ENCODE data around the gene SPATA31E1. TPM values are rescaled to one million over a fixed set of nuclear protein-coding genes. Genes with fewer than 3 reads are reported as not detected.

The SPATA31E1 gene
- total RNA-seq, 6 experiments from 2014 or later, result not detected

DNA sequence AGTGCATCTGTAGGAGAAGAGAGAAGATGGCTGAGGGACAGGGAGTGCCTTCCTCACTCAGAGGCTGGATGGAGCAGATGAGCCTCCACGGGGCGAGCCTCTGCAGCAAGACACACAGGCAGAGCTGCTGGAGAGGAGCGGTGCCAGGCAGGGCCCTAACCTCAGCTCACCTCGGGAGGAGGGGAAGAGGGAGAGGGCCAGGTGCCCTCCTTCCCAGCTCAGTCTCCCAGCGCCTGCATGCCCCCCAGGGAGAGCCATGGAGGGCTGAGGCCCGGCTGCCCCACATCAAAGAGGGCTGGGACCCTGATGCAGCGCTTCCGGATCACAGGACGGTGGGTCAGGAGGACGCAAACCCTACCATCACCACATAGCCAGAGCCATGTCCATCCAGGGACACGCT, 13.6 kb upstream of the SPATA31E1 start:
- TF ChIP-seq POLR2A (IDR thresholded peaks at IDR 0.05), result no peak
- TF ChIP-seq, protein P1, sequence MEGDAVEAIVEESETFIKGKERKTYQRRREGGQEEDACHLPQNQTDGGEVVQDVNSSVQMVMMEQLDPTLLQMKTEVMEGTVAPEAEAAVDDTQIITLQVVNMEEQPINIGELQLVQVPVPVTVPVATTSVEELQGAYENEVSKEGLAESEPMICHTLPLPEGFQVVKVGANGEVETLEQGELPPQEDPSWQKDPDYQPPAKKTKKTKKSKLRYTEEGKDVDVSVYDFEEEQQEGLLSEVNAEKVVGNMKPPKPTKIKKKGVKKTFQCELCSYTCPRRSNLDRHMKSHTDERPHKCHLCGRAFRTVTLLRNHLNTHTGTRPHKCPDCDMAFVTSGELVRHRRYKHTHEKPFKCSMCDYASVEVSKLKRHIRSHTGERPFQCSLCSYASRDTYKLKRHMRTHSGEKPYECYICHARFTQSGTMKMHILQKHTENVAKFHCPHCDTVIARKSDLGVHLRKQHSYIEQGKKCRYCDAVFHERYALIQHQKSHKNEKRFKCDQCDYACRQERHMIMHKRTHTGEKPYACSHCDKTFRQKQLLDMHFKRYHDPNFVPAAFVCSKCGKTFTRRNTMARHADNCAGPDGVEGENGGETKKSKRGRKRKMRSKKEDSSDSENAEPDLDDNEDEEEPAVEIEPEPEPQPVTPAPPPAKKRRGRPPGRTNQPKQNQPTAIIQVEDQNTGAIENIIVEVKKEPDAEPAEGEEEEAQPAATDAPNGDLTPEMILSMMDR (IDR thresholded peaks at IDR 0.05), result no peak
- DNase-seq, result no peak
- Histone ChIP-seq H3K9me3 (no peaks in the 10 kb centered on the region), H3K4me3 (no peak overlapping the region), H3K27ac (no peak overlapping the region), H3K36me3 (no peaks in the 10 kb centered on the region), H3K27me3 (no peaks in the 10 kb centered on the region), H3K4me1 (no peaks in the 10 kb centered on the region)
- no peak for ATAC-seq
- WGBS (ENCODE audit: insufficient coverage, low coverage, low lambda C conversion rate, missing lambda C conversion rate), result 83% methylated on average over 1 of the region's 11 CpGs
- intact Hi-C loops (cut with DNase I), result no loop called here

DNA sequence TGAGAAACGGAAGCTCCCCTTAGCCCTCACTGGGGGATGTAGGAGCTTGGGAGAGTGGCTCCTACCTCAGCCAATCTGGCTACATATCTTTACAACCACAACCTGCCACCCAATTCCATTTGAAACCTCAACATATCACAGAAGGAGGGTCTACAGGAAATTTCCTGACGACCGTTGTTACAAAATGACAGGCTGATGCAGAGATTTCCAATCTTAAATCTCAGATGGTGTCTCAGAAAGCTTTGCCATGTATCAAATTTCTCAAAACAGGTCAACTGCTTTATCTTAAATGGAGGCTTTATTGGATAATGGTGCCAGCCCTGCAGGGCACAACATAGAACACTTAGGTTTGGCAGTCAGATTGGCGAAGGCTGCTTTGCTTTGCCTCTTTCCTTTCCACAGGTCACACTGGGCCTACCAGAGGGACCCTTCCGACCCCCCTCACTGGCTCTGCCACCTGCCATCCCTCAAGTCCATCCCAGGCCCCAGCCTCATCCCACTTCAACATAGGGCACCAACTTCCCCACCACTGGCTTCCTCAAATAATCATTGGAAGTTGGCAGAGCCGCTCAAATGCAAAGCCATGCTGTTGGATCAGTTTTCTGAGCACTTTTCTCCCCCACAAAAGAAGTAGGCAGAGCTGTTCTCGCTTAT, 11.1 kb upstream of the SPATA31E1 start:
- Histone ChIP-seq H3K27me3 (no peaks in the 10 kb centered on the region), H3K4me1 (no peaks in the 10 kb centered on the region), H3K27ac (no peak overlapping the region), H3K36me3 (no peaks in the 10 kb centered on the region), H3K9me3 (no peaks in the 10 kb centered on the region), H3K4me3 (no peak overlapping the region)
- ATAC-seq (no peak), DNase-seq (no peak)
- no peak for TF ChIP-seq POLR2A (IDR thresholded peaks at IDR 0.05)
- intact Hi-C loops (cut with DNase I), result no loop called here
- 91% methylated on average over 5 of the region's 7 CpGs for WGBS (ENCODE audit: insufficient coverage, low coverage, low lambda C conversion rate, missing lambda C conversion rate)

DNA sequence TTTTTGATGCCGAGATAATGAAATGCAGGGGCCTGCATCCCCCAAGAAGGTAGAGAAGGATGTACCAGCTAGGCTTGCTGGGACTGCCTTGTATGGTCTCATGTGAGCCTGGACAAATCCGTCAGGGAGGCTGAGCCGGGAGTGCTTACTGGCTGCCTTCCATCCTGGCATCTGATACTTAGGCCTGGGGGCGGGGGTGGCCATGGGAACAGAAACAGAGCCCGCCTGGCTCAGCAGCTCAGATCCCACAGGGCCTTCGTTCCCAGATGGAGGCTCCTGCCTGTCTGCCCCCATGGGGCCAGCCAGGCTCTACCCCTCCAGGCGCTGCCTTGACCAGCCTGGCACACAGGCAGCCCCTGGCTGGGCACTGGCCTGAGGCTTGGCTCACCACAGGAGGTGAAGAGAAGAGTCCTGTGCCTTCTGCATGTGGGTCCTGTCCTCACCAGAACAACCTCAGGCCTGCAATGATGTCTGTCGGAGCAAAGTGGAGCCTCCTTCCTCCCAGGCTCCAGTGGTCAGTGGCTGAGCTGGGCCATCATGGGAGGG, 10.5 kb upstream of the SPATA31E1 start:
- no peak overlapping the region for H3K4me3 ChIP-seq
- H3K9me3 ChIP-seq, result no peaks in the 10 kb centered on the region
- no peaks in the 10 kb centered on the region for H3K36me3 ChIP-seq
- TF ChIP-seq, protein P1 (IDR thresholded peaks at IDR 0.05), result no peak
- TF ChIP-seq POLR2A (IDR thresholded peaks at IDR 0.05), result no peak
- H3K27me3 ChIP-seq, result no peaks in the 10 kb centered on the region
- H3K27ac ChIP-seq, result no peak overlapping the region
- intact Hi-C loops (cut with DNase I), result no loop called here
- DNase-seq, result no peak
- no peak for ATAC-seq
- WGBS (ENCODE audit: insufficient coverage, low coverage, low lambda C conversion rate, missing lambda C conversion rate), result 60% methylated on average over 1 of the region's 8 CpGs
- no peaks in the 10 kb centered on the region for H3K4me1 ChIP-seq

DNA sequence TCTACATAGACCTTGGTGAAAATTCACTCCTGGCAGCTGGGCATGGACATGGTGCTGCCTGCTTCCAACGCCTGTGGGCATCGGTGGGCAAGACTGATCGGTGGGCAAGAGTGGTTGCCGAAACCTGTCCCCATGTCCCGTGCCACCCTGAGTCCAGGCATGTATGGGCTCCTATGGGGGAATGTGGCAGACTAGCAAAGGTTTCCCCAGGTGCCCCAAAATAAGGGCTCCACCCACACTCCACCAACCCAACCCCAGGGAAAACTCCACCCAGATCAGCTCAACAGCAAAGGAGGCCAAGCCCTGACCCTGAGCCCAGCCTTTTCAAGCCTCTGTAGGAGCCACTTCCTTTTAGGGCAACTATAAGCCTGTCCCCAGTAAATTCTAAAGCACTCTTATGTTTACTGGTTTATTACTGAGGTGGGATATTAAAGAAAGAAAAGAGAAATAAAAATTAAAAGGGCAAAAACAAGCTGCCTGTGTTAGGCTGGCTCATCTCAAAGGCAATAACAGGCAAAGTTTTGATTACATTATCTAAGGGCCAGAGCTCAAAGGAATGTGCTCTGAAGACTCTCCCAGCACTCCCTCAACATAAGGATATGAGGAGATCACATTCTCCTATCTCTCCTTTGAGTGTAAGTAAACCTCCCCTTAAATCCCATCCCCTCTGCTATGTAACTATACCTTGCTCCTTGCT, 8.9 kb upstream of the SPATA31E1 start:
- Histone ChIP-seq H3K4me1 (no peaks in the 10 kb centered on the region), H3K36me3 (no peaks in the 10 kb centered on the region), H3K9me3 (no peaks in the 10 kb centered on the region), H3K27ac (no peak overlapping the region), H3K27me3 (no peaks in the 10 kb centered on the region), H3K4me3 (no peak overlapping the region)
- ATAC-seq (no peak), DNase-seq (no peak)
- intact Hi-C loops (cut with DNase I), result no loop called here
- no peak for TF ChIP-seq POLR2A (IDR thresholded peaks at IDR 0.05)
- TF ChIP-seq, protein P1 (IDR thresholded peaks at IDR 0.05), result no peak
- WGBS (ENCODE audit: insufficient coverage, low coverage, low lambda C conversion rate, missing lambda C conversion rate), result 94% methylated on average over 3 of the region's 5 CpGs

DNA sequence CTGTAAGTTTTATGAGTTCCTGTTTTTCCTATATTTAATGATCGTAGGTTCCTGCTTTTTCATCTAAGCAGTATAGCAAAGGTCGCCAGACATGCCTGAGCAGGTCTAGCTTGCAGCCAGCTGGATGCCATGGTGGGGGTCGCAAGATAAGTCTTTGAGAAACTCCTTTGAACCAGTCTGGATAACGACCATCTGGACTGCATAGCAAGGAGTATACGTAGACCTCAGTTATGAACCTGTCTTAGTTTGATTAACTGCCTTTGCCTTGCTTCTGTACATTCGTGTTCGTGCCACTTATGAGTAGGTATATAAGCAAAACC, 8.4 kb upstream of the SPATA31E1 start:
- Histone ChIP-seq H3K27ac (no peak overlapping the region), H3K4me1 (no peaks in the 10 kb centered on the region), H3K4me3 (no peak overlapping the region), H3K9me3 (no peaks in the 10 kb centered on the region), H3K36me3 (no peaks in the 10 kb centered on the region), H3K27me3 (no peaks in the 10 kb centered on the region)
- no peak for TF ChIP-seq POLR2A (IDR thresholded peaks at IDR 0.05)
- TF ChIP-seq, protein P1 (IDR thresholded peaks at IDR 0.05), result no peak
- DNase-seq, result no peak
- ATAC-seq, result no peak
- intact Hi-C loops (cut with DNase I), result no loop called here
- WGBS (ENCODE audit: insufficient coverage, low coverage, low lambda C conversion rate, missing lambda C conversion rate), result 63% methylated on average over 6 of the region's 7 CpGs

All from right lobe of liver (tissue), 6 donors.